Ishikawa (cell line): Measurements from ENCODE around the gene ZBTB38.

Experiments used
- CEBPB ChIP-seq: IDR thresholded peaks from 2 replicates; pipeline ENCODE4 v1.6.1; 2012
- CREB1 ChIP-seq: IDR thresholded peaks from 2 replicates; pipeline ENCODE4 v1.6.1; 2012; ENCODE audit warnings: low read depth
- EGR1 ChIP-seq: IDR thresholded peaks from 2 replicates; pipeline ENCODE4 v1.6.1; 2012
- EP300 ChIP-seq: IDR thresholded peaks from 2 replicates; pipeline ENCODE4 v1.6.1; 2012; ENCODE audit warnings: borderline replicate concordance
- FOXM1 ChIP-seq: IDR thresholded peaks from 2 replicates; pipeline ENCODE4 v1.6.1; 2012; ENCODE audit warnings: low read depth, borderline replicate concordance
- MAX ChIP-seq: IDR thresholded peaks from 2 replicates; pipeline ENCODE4 v1.6.1; 2012
- NFIC ChIP-seq: IDR thresholded peaks from 2 replicates; pipeline ENCODE4 v1.6.1; 2012
- RAD21 ChIP-seq: IDR thresholded peaks from 2 replicates; pipeline ENCODE4 v1.6.1; 2012; ENCODE audit warnings: low read depth
- REST ChIP-seq: IDR thresholded peaks from 2 replicates; pipeline ENCODE4 v1.6.1; 2012; ENCODE audit warnings: low read depth, mild to moderate bottlenecking
- TAF1 ChIP-seq: IDR thresholded peaks from 2 replicates; pipeline ENCODE4 v1.6.1; 2012; ENCODE audit warnings: low read depth, mild to moderate bottlenecking
- TCF12 ChIP-seq: IDR thresholded peaks from 2 replicates; pipeline ENCODE4 v1.6.1; 2012; ENCODE audit warnings: low read depth
- TEAD4 ChIP-seq: IDR thresholded peaks from 2 replicates; pipeline ENCODE4 v1.6.1; 2012
- USF1 ChIP-seq: IDR thresholded peaks from 2 replicates; pipeline ENCODE4 v1.6.1; 2012
- YY1 ChIP-seq: IDR thresholded peaks from 2 replicates; pipeline ENCODE4 v1.6.1; 2012; ENCODE audit warnings: low read depth
- ZBTB7A ChIP-seq: IDR thresholded peaks from 2 replicates; pipeline ENCODE4 v1.6.1; 2012; ENCODE audit warnings: low read depth

ZBTB38 gene

GRCh38 chr3:141334627-141335250 lies 33.6 kb upstream of the ZBTB38 start:
- TF ChIP-seq USF1 (no peak), CREB1 (no peak), REST (no peak), NFIC (no peak), TEAD4 (no peak), MAX (no peak), RAD21 (no peak), TAF1 (no peak), EP300 (no peak), CEBPB (no peak), ZBTB7A (no peak), YY1 (no peak), EGR1 (no peak), TCF12 (no peak), FOXM1 (no peak)

- TF ChIP-seq MAX (no peak), TCF12 (no peak)
Observed at GRCh38 chr3:141335531-141336061, 32.7 kb upstream of the ZBTB38 start.

GRCh38 chr3:141336672-141337522 lies 31.4 kb upstream of the ZBTB38 start:
- TF ChIP-seq CEBPB (no peak), TCF12 (no peak), RAD21 (no peak), EGR1 (no peak), ZBTB7A (no peak), EP300 (no peak), REST (no peak), MAX (no peak), FOXM1 (no peak), CREB1 (no peak), TAF1 (no peak), TEAD4 (no peak), NFIC (no peak), USF1 (no peak), YY1 (no peak)

- TF ChIP-seq ZBTB7A (no peak), TEAD4 (no peak), NFIC (no peak), USF1 (no peak), REST (no peak), CEBPB (no peak), YY1 (no peak), MAX (no peak), EP300 (no peak), CREB1 (no peak), RAD21 (no peak), FOXM1 (no peak), EGR1 (no peak), TAF1 (no peak), TCF12 (no peak)
Observed at GRCh38 chr3:141337523-141337854, 30.8 kb upstream of the ZBTB38 start.
